Endodermal cell (in vitro differentiated cells): ENCODE measurements around the gene DNAAF1. TPM values are rescaled to one million over a fixed set of nuclear protein-coding genes. Genes with fewer than 3 reads are reported as not detected.
A peak's percentile ranks its signal among the peaks of the same experiment; 100 is the strongest.

ENCODE experiments used
- DNase-seq: peaks from one replicate; pipeline ENCODE4 v3.0.0-alpha.2; 2017
- H3K27ac ChIP-seq: 2 replicates; pipeline ENCODE4 v1.5.1; 2013; ENCODE audit warnings: mild to moderate bottlenecking, low read depth, low read length, moderate library complexity
- H3K27me3 ChIP-seq: 2 replicates; pipeline ENCODE4 v1.6.1; 2013; ENCODE audit warnings: mild to moderate bottlenecking, low read length, moderate library complexity; ENCODE audit not compliant: insufficient read depth, control insufficient read depth, poor library complexity, severe bottlenecking
- H3K36me3 ChIP-seq: 2 replicates; pipeline ENCODE4 v1.7.0; 2013; ENCODE audit warnings: mild to moderate bottlenecking, low read length, moderate library complexity; ENCODE audit not compliant: control insufficient read depth, insufficient read depth
- H3K4me1 ChIP-seq: one replicate; pipeline ENCODE4 v1.7.0; 2013; ENCODE audit warnings: low read length; ENCODE audit not compliant: control insufficient read depth, insufficient read depth
- H3K4me3 ChIP-seq: 2 replicates; pipeline ENCODE4 v1.5.1; 2013; ENCODE audit warnings: mild to moderate bottlenecking, low read length, moderate library complexity
- H3K9ac ChIP-seq: 2 replicates; pipeline ENCODE4 v1.6.1; 2013; ENCODE audit warnings: mild to moderate bottlenecking, low read length, moderate library complexity; ENCODE audit not compliant: poor library complexity, severe bottlenecking; ENCODE audit errors: extremely low read depth
- H3K9me3 ChIP-seq: 2 replicates; pipeline ENCODE4 v1.6.1; 2013; ENCODE audit warnings: mild to moderate bottlenecking, low read length, moderate library complexity; ENCODE audit not compliant: control insufficient read depth
- H3K27ac Mint-ChIP-seq: 2 replicates; pipeline ENCODE4 v1.8.0; 2020; ENCODE audit warnings: mixed read lengths
- H3K27me3 Mint-ChIP-seq: 2 replicates; pipeline ENCODE4 v1.8.0; 2021; ENCODE audit warnings: mild to moderate bottlenecking, mixed read lengths; ENCODE audit not compliant: insufficient read depth
- H3K36me3 Mint-ChIP-seq: 2 replicates; pipeline ENCODE4 v1.8.0; 2020; ENCODE audit warnings: low read depth, mixed read lengths
- H3K4me1 Mint-ChIP-seq: 2 replicates; pipeline ENCODE4 v1.8.0; 2020; ENCODE audit warnings: mixed read lengths
- H3K4me3 Mint-ChIP-seq: 2 replicates; pipeline ENCODE4 v1.8.0; 2020; ENCODE audit warnings: mild to moderate bottlenecking, moderate library complexity, mixed read lengths
- H3K9me3 Mint-ChIP-seq: 2 replicates; pipeline ENCODE4 v1.8.0; 2020; ENCODE audit warnings: mild to moderate bottlenecking, mixed read lengths
- whole genome bisulfite sequencing, 2 experiments: methylation state at CpG; one replicate each; pipeline versions ENCODE4 v1.1.5 to v1.1.7; 2013; ENCODE audit warnings: missing lambda C conversion rate in 2 of 2, mixed read lengths in 1 of 2; ENCODE audit not compliant: insufficient coverage in 1 of 2, insufficient read length in 1 of 2; 5-methylcytosine and 5-hydroxymethylcytosine counted together
- total RNA-seq, 2 donors: library from RNA; stranded (reverse); fragmentation: NEBNext Ultra II Directional in 1 of 2; extraction: Animal tissue kit (Norgen Biotek cat#: 25700) in 1 of 2; gene quantifications; 2 replicates in 1 of 2; 3 replicates in 1 of 2; pipeline ENCODE4 v1.2.1, GENCODE V29; 2021
- TF ChIP-seq, protein P1 (sequence below): fragments of 200-600 bp; sonication (generic); conservative IDR thresholded peaks from 2 replicates; pipeline ENCODE4 v1.5.0; 2021; ENCODE audit warnings: antibody characterized with exemption, mild to moderate bottlenecking

Gene DNAAF1
- total RNA-seq, 2 donors from 2014 or later: 0.59 to 0.66 TPM

DNA sequence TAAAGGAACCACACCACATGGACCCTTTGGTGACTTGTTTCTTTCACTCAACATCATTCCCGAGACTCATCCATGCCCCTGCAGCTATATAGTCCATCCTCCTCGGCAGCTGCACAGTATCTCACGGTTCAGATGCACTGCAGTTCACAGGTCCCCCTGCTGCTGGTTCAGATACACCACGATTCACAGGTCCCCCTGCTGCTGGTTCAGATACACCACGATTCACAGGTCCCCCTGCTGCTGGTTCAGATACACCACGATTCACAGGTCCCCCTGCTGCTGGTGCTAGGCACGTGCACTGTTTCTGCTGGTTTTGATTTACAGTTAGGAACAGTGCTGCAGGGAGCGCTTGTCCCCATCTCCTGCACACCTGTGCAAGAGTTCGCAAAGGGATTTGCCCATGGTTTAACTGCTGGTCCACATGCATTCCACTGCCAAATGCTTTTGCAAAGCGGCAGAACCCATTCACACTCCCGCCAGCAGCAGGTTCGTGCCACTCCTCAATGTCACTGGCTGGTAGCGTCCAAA lies 3.9 kb upstream of the DNAAF1 start:
- DNase-seq: no peak
- peaks cover 11% of the 10 kb centered on the region for H3K36me3 Mint-ChIP-seq
- H3K4me1 Mint-ChIP-seq: peaks cover 35% of the 10 kb centered on the region
- no peak overlapping the region for H3K27ac ChIP-seq
- H3K9ac ChIP-seq: no peak overlapping the region
- peaks cover 3% of the 10 kb centered on the region for H3K36me3 ChIP-seq
- peaks cover 12% of the 10 kb centered on the region for H3K9me3 ChIP-seq
- peaks cover 7% of the 10 kb centered on the region for H3K27me3 Mint-ChIP-seq
- H3K4me3 ChIP-seq: no peak overlapping the region
- H3K4me3 Mint-ChIP-seq: no peak overlapping the region
- H3K27ac Mint-ChIP-seq: peak overlapping the region; percentile 75
- WGBS, 2 experiments: 81 to 87% methylated on average over 8 to 13 of the region's 13 CpGs
- H3K4me1 ChIP-seq: peaks cover 12% of the 10 kb centered on the region
- H3K27me3 ChIP-seq: peaks cover 8% of the 10 kb centered on the region
- TF ChIP-seq, protein P1, sequence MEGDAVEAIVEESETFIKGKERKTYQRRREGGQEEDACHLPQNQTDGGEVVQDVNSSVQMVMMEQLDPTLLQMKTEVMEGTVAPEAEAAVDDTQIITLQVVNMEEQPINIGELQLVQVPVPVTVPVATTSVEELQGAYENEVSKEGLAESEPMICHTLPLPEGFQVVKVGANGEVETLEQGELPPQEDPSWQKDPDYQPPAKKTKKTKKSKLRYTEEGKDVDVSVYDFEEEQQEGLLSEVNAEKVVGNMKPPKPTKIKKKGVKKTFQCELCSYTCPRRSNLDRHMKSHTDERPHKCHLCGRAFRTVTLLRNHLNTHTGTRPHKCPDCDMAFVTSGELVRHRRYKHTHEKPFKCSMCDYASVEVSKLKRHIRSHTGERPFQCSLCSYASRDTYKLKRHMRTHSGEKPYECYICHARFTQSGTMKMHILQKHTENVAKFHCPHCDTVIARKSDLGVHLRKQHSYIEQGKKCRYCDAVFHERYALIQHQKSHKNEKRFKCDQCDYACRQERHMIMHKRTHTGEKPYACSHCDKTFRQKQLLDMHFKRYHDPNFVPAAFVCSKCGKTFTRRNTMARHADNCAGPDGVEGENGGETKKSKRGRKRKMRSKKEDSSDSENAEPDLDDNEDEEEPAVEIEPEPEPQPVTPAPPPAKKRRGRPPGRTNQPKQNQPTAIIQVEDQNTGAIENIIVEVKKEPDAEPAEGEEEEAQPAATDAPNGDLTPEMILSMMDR: peak; percentile 71
- peaks cover 2% of the 10 kb centered on the region for H3K9me3 Mint-ChIP-seq

DNA sequence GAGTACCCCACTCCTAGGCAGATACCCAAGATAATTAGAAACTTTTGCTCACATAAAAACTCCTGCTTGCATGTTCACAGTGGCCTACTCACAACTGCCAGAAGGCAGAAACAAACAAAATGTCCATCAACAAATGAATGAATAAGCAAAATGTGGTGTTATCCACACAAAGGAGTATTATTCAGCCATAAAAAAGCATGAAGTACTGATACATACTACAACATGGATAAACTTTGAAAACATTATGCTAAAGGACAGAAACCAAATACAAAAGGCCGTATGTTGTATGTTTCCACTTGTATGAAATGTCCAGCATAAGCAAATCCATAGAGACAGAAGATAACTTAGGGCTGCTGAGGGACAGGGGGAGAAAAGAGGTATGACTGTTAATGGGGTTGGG lies 2.0 kb upstream of the DNAAF1 start:
- no peak overlapping the region for H3K27ac Mint-ChIP-seq
- peaks cover 12% of the 10 kb centered on the region for H3K9me3 ChIP-seq
- no peak overlapping the region for H3K27ac ChIP-seq
- H3K9me3 Mint-ChIP-seq: peaks cover 2% of the 10 kb centered on the region
- H3K36me3 ChIP-seq: peaks cover 3% of the 10 kb centered on the region
- peaks cover 2% of the 10 kb centered on the region for H3K4me1 ChIP-seq
- peak overlapping the region; percentile 96 for H3K4me3 ChIP-seq
- peaks cover 18% of the 10 kb centered on the region for H3K27me3 Mint-ChIP-seq
- TF ChIP-seq, protein P1: no peak
- WGBS, 2 experiments: 88 to 100% methylated on average over 1 of the region's 1 CpG
- peaks cover 19% of the 10 kb centered on the region for H3K4me1 Mint-ChIP-seq
- H3K36me3 Mint-ChIP-seq: peaks cover 11% of the 10 kb centered on the region
- peaks cover 20% of the 10 kb centered on the region for H3K27me3 ChIP-seq
- H3K9ac ChIP-seq: no peak overlapping the region
- no peak for DNase-seq
- peak overlapping the region; percentile 97 for H3K4me3 Mint-ChIP-seq

- DNase-seq: peak; percentile 68
- Histone ChIP-seq H3K9me3 (peaks cover 12% of the 10 kb centered on the region), H3K36me3 (peaks cover 3% of the 10 kb centered on the region), H3K4me1 (no peaks in the 10 kb centered on the region), H3K27me3 (peaks cover 20% of the 10 kb centered on the region), H3K27ac (no peak overlapping the region), H3K9ac (peak overlapping the region; percentile 68), H3K4me3 (peak overlapping the region; percentile 96)
- Mint-ChIP-seq H3K4me1 (peaks cover 14% of the 10 kb centered on the region), H3K4me3 (peak overlapping the region; percentile 97), H3K36me3 (peaks cover 11% of the 10 kb centered on the region), H3K9me3 (peaks cover 2% of the 10 kb centered on the region), H3K27me3 (peaks cover 18% of the 10 kb centered on the region), H3K27ac (peak overlapping the region; percentile 92)
- TF ChIP-seq, protein P1: no peak
- 35 to 50% methylated on average over 2 to 12 of the region's 13 CpGs for WGBS, 2 experiments
Measured at GRCh38 chr16:84143784-84144199, 1.3 kb upstream of the DNAAF1 start.
